HTR-8/SVneo (cell line): ENCODE results near the gene ATG101.
"Not testable (repeated sequence)": the region's sequence is repeated elsewhere in the genome, so short reads cannot be mapped to it uniquely, and the experiment has no call there.

Experiments used
- DNase-seq: peaks from one replicate; pipeline ENCODE4 v3.0.0; 2011; ENCODE audit warnings: low spot score, mixed read lengths; ENCODE audit not compliant: insufficient read length
- FAIRE-seq: peaks from 2 replicates; lab custom pipeline; 2011; peaks lifted over from hg19 to GRCh38; lab: Jason Lieb, UNC

ATG101 gene

GRCh38 chr12:52091061-52091460 is 21.3 kb downstream of the ATG101 start:
- FAIRE-seq (no peak), DNase-seq (no peak)

GRCh38 chr12:52091869-52092268 is 22.1 kb downstream of the ATG101 start:
- FAIRE-seq (no peak), DNase-seq (no peak)

DNA sequence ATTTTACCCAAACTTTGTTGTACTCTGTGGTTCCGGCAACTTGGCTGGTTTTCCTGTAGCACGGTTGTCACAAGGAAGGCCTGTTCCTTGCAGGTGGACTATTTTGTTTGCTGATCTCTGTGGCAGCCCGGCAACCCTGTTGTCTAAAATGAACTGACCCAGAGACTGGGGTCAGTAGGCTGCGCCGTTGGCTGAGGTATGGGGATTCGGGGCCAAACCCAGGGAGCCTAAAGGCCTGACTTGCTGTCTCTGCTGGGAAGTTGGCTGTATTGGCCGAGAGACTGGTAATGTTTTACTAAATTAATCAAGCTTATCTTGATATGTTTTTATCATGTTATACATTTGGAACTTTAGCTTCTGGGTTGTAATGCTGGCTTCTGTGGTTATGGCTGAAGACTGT is 23.6 kb downstream of the ATG101 start:
- DNase-seq: no peak
- no peak for FAIRE-seq

DNA sequence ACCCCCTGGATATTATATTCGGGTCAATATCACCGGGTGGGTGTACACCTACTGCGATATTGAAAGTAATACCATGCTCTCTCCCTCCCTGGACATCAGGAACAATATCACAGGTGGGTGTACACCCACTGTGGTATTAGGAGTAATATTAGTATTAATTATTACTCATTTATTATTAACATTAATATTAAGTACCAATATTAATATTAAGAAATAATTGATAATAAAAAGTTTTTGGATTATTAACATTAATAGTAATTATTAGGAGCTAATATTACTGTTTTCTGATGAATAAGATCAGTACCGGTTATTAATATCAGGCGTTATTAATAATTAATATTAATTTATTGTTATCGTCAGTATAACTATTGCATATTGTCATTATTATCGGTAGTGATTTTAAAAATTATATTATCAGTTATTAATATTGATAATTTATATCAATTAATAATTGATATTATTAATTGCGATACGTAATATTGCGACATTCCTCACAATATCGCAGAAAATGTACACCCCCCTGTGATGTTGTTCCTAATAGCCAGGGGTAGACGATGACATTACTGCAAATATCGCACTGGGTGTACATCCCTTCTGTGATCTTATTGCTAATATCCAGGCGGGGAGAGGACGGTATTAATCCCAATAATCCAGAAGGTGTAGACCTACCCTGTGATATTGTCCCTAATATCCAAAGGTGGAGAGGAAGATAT is 26.7 kb downstream of the ATG101 start:
- no peak for FAIRE-seq
- DNase-seq: no peak

GRCh38 chr12:52097045-52097666 is 27.4 kb downstream of the ATG101 start:
- no peak for DNase-seq
- no peak for FAIRE-seq

DNA sequence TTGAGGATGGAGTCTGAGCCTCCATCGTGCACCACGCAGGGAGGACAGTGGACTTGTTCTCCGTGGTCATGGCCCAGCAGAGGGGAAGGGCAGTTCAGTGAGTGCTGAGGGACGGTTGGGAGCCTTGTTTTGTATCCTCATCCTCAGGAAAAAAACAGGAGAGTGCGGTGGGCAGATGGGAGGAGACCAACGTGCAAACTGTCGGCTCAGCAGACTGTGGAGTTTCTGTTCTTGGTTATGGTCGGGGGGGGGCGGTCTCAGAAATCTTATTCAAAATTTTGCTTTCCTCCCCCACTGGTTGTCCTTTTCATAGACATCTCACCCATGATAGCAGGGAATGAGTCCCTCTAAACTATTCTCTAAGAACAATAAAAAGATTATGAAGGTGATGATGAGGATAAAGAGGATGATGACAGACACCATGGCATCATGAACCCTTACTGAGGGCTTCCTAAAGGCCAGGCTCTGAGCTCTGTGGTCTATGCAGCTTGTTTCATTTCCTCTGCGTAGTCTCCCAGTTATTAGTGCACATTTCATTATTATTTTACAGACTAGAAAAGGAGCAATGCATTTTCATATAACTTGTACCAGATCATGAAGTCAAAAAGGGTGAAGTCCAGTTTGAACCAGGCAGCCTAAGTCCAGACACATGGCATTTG is 34.8 kb downstream of the ATG101 start:
- not testable (repeated sequence) for DNase-seq, FAIRE-seq

DNA sequence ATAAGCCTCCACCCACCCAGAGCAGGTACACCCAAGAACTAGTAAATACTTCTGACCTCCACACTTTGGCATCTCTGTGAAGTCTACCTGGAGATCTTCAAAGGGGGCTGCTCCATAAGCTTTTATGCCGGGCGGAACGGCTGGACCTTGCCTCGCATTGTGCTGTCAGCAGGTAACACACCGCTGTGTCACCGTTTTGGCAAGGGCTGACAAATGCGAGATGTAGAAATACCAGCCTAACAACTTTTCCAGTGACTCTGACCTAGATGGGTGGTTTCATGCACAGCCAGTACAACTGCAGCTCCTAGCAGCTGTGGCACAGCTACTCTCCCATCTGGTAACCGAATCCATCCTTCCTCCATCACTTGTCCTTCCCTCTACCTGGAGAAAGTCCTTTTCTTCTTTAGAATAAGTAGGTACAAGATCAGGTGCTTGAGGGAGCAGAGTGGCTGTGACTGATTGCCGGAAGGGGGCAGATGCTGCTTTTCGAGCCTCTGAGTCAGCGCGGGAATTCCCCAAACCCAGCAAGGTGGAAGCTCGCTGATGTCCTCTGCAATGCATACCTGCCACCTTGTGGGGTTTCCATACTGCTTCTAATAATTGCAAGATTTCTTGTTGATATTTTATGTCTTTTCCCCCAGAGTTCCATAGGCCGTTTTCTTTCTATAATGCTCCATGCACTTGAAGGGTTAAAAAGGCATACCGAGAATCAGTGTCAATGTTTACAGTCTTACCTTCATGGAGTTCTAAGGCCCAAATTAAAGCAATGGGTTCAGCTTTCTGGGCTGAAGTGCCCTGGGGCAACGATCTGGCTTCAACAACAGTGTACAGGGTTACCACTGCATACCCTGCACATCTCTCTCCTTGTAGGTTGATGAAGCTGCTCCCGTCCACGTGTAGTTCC is 46.7 kb downstream of the ATG101 start:
- not testable (repeated sequence) for DNase-seq, FAIRE-seq

- DNase-seq, FAIRE-seq: not testable (repeated sequence)
These were observed 48.2 kb downstream of the ATG101 start for GRCh38 chr12:52117806-52118475.

GRCh38 chr12:52119398-52120254 is 49.8 kb downstream of the ATG101 start:
- FAIRE-seq (no peak), DNase-seq (peak; percentile 26)

DNA sequence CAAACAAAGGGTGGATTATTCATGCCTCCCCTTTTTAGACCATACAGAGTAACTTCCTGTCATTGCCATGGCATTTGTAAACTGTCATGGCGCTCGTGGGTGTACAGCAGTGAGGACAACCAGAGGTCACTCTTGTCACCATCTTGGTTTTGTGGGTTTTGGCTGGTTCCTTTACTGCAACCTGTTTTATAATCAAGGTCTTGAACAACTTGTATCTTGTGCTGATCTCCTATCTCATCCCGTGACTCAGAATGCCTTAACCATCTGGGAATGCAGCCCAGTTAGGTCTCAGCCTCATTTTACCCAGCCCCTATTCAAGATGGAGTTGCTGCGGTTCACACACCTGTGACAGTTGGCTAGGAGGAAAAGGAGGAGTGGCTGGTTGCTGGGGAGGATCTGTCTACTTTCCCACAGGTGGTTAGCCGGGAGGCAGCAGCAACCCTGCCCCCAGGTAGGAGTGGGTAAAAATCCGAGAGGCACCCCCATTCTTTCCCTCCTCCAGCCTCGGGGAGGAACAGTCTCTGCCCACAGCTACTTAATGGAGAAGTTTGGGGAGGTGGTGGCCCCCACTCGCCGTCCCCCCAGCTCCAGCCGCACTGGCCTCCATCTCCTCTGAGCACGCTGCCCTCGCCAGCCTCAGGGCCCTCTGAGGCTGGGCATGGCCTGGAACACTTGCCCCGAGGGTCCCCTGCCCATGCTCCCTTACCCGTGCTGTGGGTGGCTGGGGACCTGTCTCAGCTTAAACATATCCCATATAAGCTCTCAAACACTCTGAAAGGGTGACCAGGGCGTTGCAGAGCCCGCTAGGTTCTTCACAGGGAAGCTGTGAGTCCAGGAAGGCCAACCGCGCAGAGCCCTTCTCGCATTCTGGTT is 51.4 kb downstream of the ATG101 start:
- no peak for FAIRE-seq
- no peak for DNase-seq

GRCh38 chr12:52121824-52122539 is 52.2 kb downstream of the ATG101 start:
- DNase-seq (peak; percentile 83), FAIRE-seq (no peak)

DNA sequence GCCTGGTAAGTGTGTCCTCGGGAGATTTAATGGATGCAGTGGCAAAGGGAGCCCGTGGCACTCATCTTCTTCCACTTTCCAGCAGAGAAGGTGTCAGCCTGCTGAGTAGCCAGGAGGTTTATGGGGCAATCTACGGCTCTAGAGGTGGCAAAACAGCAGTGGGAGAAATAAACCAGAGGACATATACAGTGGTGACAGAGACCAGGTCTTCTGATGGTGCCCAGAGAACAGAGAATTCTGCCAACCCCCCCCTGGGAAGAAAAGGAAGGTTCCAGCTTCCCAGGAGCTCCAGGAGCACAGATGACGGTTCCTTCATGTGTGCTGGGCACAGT is 52.7 kb downstream of the ATG101 start:
- DNase-seq (no peak), FAIRE-seq (no peak)

DNA sequence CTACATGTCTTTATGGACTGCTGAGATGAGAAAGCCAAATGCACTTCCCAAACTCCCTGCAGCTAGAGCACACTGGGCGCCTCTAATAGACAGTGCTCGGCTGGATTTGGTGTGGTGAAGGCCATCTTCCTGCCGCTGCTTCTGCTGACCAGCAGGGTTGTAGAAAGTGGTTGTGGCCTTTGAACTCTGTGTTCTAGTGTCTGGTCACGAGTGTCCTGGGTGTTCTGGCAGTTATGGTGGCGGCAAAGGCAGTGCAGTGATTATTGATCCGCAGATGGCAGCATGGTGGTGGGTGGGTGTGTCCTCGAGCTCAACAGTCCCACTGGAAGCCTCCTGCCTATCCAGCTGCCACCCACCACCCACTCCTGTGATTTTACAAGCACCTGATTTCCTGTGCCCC is 53.1 kb downstream of the ATG101 start:
- FAIRE-seq: no peak
- no peak for DNase-seq

GRCh38 chr12:52123487-52124186 is 53.9 kb downstream of the ATG101 start:
- no peak for DNase-seq

DNA sequence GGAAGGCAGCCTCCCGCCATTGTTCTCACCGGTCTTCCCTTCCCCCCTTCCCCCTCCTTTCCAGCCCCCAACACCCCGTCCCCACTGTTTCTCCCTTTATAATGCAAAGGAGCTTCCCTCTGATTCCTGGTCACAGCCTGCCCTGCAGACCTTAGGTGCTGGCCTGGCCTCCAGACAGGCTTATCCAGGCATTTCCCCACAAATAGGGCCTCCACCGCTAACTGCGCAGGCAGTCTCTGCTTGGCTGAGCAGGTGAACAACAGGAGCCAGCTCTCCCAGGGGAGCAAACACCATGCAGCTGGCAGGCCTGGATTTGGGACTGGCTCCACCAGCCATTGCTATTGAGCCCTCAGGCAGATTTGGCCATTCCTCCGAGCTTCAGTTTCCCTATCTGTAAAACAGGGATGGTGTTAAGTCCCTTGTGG is 55.7 kb downstream of the ATG101 start:
- DNase-seq: no peak
- no peak for FAIRE-seq

More at GRCh38 chr12:52123487-52124186, 53.9 kb downstream of the ATG101 start:
- no peak for FAIRE-seq

DNA sequence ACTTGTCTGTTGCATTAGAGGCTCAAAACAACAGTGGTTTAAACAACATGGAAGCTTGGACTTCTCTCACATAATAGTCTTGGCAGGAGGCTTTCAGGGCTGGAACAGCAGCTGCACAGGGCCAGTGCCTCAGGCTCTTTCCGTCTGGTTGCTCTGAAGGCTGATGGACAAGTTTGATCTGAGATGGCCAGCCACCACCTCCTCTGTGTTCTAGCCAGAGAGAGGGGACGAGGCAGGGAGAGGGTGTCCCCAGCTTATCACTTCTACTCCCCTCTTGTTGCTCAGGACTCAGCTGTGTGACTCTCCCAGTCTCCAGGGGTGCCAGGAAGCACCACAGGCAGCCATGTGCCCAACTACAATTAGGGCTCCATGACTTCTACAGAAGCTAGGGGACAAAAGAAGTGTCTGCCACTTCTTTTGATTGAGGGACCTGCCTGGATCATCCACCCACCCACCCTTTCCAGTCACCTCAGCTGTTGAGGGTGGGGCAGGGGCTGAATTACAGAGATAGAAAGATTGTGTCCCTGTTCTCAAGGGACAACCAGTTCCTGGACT is 56.3 kb downstream of the ATG101 start:
- FAIRE-seq (no peak), DNase-seq (no peak)
